Esophagus (tissue), 2 donors: Measurements from ENCODE around the gene FER. TPM values are rescaled to one million over a fixed set of nuclear protein-coding genes. Genes with fewer than 3 reads are reported as not detected.

Experiments
- H3K27ac ChIP-seq, 2 donors: one replicate each; pipeline ENCODE4 v1.5.1; 2013; ENCODE audit warnings: low read depth in 2 of 2, mild to moderate bottlenecking in 2 of 2, inconsistent platforms in 1 of 2, low read length in 1 of 2, moderate library complexity in 1 of 2
- H3K27me3 ChIP-seq, 2 donors: one replicate each; pipeline ENCODE4 v1.6.1; 2013; ENCODE audit warnings: low read length in 2 of 2, control low read depth in 1 of 2, mild to moderate bottlenecking in 1 of 2; ENCODE audit not compliant: insufficient read depth in 2 of 2, control insufficient read depth in 1 of 2
- H3K36me3 ChIP-seq, 2 donors: one replicate each; pipeline ENCODE4 v1.6.1; 2013; ENCODE audit warnings: low read length in 1 of 2; ENCODE audit not compliant: control insufficient read depth in 2 of 2, insufficient read depth in 2 of 2
- H3K4me1 ChIP-seq, 2 donors: one replicate each; pipeline ENCODE4 v1.6.1; 2013; ENCODE audit warnings: low read length in 1 of 2; ENCODE audit not compliant: control insufficient read depth in 2 of 2, insufficient read depth in 2 of 2
- H3K4me3 ChIP-seq, 2 donors: one replicate each; pipeline ENCODE4 v1.5.1; 2013; ENCODE audit warnings: low read length in 2 of 2, mild to moderate bottlenecking in 2 of 2, low read depth in 1 of 2, moderate library complexity in 1 of 2
- H3K9me3 ChIP-seq, 2 donors: one replicate each; pipeline ENCODE4 v1.6.1; 2013; ENCODE audit warnings: mild to moderate bottlenecking in 2 of 2, low read depth in 1 of 2, low read length in 1 of 2, moderate library complexity in 1 of 2; ENCODE audit not compliant: control insufficient read depth in 2 of 2, insufficient read depth in 1 of 2
- WGBS, 2 donors: extraction: QIAGEN DNeasy Blood & Tissue Kit; methylation state at CpG; one replicate each; pipeline ENCODE4 v1.1.7; 2013; 5-methylcytosine and 5-hydroxymethylcytosine counted together
- polyA plus RNA-seq, 2 donors: library from polyadenylated mRNA; stranded (reverse); fragments of 200-250 nt; gene quantifications; one replicate each; pipeline ENCODE4 v1.2.3, GENCODE V29; 2013
- donor health status: healthy with polysubstance abuse.
- donor health status: Bipolar disorder and iron deficiency.

Gene FER
- polyA plus RNA-seq, 2 donors: 3.2 to 5.1 TPM

DNA sequence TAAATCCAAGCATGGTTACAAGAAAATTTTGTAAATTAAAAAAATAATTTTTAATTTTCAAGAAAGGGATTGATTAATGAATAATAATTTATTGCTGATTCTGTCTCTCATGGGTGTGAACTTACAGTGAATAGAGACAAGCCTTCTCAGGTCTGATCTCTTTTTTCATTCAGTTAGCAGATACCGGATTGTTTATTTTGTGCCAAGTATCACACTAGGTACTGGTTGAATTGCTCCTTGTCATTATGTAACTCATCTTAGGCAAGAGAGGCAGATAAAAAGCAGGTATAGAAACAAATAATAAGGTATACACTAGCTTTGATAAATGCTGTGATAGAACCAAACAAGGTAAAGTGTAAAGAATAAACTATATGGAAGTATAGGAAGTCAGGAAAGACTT, 378.8 kb downstream of the FER start:
- no peaks in the 10 kb centered on the region for H3K4me1 ChIP-seq
- no peak overlapping the region for H3K27ac ChIP-seq
- H3K9me3 ChIP-seq: no peaks in the 10 kb centered on the region
- no peaks in the 10 kb centered on the region for H3K36me3 ChIP-seq
- 56% methylated on average over 1 of the region's 1 CpG for WGBS, 2 donors
- H3K4me3 ChIP-seq: no peak overlapping the region
- no peaks in the 10 kb centered on the region for H3K27me3 ChIP-seq

DNA sequence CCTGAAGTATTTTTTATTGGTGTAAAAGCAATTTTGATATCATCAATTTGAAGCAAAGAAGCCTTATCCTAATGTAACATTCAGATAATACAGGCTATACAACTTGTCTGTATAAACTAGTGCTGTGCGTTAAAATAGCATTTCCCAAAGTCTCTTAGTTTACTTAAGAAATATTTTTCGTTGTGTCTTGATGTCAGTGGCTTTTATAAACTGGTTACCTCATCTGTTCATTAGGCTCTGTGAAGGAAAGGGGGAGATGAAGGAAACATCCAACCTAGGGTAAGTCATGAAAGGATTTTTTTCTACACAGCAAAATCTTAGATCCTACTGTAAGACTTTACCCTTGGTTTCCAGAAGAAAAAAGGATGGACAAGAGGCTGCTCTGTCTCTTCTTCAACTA, 389.2 kb downstream of the FER start:
- Histone ChIP-seq H3K4me1 (no peaks in the 10 kb centered on the region), H3K27me3 (no peaks in the 10 kb centered on the region), H3K9me3 (no peaks in the 10 kb centered on the region), H3K4me3 (no peak overlapping the region), H3K27ac (no peak overlapping the region), H3K36me3 (no peaks in the 10 kb centered on the region)
- WGBS, 2 donors: 78 to 79% methylated on average over 2 of the region's 2 CpGs

DNA sequence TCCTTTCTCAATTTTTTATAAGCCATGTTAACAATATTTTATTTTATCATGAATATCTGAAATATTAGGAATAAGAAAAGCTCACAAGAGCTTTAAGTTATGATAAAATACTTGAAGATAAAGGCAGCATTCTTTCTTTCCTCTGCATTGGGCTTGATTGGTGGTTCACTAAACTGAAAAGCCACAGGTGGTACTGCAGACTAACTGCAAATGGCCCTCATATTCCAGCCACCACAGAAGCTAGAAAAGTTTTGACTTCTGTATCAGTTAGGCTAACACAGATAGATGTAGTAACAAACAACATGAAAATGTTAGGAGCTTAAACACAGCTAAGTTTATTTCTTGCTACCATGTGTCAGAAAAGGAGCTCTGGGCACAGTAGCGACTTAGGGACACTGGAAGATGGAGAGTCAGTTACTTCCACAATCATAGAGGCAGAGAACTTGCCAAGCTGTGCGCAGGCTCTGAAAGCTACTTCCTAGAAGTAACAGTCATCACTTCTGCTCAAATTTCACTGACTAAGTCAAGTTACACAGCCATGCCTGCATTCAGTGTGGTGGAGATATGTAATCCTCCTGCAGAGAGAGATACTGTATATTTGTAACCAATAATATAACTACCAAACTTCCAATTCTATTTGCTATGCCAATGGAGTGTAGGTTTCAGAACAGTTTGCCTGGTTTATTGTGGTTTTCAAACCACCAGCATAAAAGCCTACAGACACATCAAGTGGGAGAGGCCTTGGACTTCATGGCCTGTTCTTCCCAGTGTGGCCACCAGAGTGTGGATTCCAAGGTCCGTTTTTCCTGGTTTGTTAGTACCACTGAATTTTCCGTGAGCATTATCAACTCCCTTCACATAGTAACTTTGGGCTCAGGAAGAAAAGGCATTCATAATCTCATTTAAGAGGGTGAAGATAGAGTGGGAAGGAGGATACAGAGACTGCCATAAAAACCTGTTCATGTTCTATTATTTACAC, 393.8 kb downstream of the FER start:
- H3K4me3 ChIP-seq: no peak overlapping the region
- H3K36me3 ChIP-seq: no peaks in the 10 kb centered on the region
- no peak overlapping the region for H3K27ac ChIP-seq
- WGBS, 2 donors: 87 to 90% methylated on average over 4 of the region's 4 CpGs
- no peaks in the 10 kb centered on the region for H3K27me3 ChIP-seq
- no peaks in the 10 kb centered on the region for H3K9me3 ChIP-seq
- H3K4me1 ChIP-seq: no peaks in the 10 kb centered on the region

DNA sequence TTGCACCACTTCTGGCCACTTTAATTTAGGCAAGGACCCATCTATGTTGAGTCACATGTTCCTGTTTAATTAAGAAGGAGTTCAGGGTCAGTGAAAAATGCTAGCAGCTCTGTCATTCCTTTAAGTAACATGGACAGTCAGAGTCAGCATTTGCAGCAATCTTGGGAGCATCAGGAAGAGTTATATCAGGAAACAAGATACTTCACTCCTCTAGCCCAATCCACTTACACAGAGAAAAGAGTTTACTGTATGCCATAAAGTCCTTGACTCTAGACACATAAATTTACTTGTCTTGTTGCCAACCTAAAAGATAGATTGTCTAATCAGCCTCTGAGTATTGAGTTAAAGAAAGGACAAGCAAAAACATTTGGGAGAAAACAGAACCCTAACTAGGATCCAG, 395.3 kb downstream of the FER start:
- no peaks in the 10 kb centered on the region for H3K27me3 ChIP-seq
- H3K4me3 ChIP-seq: no peak overlapping the region
- H3K36me3 ChIP-seq: no peaks in the 10 kb centered on the region

DNA sequence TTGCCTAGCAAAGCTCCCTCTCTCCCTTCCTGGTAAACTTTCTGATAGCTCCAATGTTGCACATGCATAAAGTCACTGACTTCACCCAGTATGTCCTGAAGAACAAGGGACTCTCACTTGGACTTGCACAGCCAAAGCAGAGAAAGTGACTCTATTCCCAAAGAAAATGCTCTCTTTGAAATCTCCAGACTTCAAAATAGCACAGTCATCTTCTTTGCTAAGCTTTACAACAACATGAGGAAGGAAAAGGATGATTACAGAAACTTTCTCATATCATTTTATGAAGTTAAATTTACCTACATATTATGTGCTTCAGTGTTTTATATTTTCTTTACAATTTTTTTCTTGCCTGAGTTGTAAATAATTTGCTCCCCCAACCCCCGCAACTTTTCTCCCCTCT, 397.4 kb downstream of the FER start:
- H3K27me3 ChIP-seq: no peaks in the 10 kb centered on the region
- no peak overlapping the region for H3K4me3 ChIP-seq
- H3K9me3 ChIP-seq: no peaks in the 10 kb centered on the region
- H3K36me3 ChIP-seq: no peaks in the 10 kb centered on the region
- H3K27ac ChIP-seq: no peak overlapping the region
- H3K4me1 ChIP-seq: no peaks in the 10 kb centered on the region
- WGBS, 2 donors: 95 to 98% methylated on average over 1 of the region's 1 CpG

More for the DNA sequence above, 395.3 kb downstream of the FER start:
- Histone ChIP-seq H3K9me3 (no peaks in the 10 kb centered on the region), H3K4me1 (no peaks in the 10 kb centered on the region), H3K27ac (no peak overlapping the region)

DNA sequence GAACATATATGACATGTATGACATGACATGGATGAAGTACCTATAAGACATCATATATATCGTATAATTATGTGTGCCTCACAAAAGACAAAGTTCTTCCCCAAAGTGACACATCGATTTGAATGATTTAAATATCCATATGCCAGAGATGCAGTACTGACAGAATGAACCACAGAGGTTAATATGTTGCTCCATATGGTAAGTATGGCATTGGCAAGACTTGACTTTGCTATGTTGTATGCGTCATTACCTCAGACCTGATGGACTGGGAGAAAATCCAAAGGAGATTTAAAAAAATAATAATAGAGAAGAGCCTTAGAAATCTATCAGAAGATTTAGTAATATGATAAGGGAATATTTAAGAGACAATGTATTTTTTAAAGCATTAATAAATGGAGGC, 398.9 kb downstream of the FER start:
- Histone ChIP-seq H3K4me1 (no peaks in the 10 kb centered on the region), H3K36me3 (no peaks in the 10 kb centered on the region), H3K27me3 (no peaks in the 10 kb centered on the region), H3K9me3 (no peaks in the 10 kb centered on the region), H3K4me3 (no peak overlapping the region), H3K27ac (no peak overlapping the region)
- WGBS, 2 donors: 92 to 94% methylated on average over 3 of the region's 3 CpGs

DNA sequence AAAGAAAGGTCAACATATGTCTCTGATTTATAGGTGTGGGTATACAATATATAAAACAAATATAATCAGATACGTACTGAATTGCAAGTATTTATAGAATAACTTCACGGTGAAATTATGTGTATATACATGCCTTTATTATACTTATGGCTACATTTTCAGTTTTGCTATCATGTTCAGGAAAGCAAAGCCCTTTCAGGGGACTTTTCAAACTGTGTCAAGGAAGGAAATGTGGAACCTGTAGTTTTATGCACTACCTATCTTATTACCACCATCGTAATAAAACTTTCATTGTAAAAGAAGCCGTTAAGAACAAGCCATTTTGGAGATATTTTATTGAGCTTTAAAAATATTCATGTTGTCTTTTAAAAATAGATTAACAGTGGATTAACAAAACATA, 404.9 kb downstream of the FER start:
- Histone ChIP-seq H3K27me3 (no peaks in the 10 kb centered on the region), H3K4me1 (no peaks in the 10 kb centered on the region), H3K27ac (no peak overlapping the region), H3K9me3 (no peaks in the 10 kb centered on the region), H3K36me3 (no peaks in the 10 kb centered on the region), H3K4me3 (no peak overlapping the region)
- 92 to 96% methylated on average over 4 of the region's 4 CpGs for WGBS, 2 donors

DNA sequence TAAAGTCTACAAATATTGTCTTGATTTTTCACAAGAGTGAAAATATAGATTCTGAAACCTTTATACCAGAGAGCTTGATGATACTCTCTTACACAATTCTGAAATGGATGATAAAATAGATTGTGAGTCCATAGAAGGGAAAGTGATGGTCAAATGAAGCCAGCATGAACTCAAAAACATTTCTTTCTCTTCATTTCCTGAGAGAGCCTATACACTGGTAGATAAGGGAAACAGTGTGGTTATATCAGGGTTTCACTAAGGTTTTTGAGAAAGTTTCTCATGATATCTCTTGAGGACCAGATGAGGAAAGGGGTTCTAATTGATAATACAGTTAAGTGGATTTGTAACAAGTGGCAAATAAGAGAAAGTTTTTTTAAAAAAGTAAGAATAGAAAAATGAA, 407.9 kb downstream of the FER start:
- no peaks in the 10 kb centered on the region for H3K36me3 ChIP-seq
- no peak overlapping the region for H3K4me3 ChIP-seq
- no peaks in the 10 kb centered on the region for H3K27me3 ChIP-seq
- H3K9me3 ChIP-seq: no peaks in the 10 kb centered on the region
- no peak overlapping the region for H3K27ac ChIP-seq
- H3K4me1 ChIP-seq: no peaks in the 10 kb centered on the region

DNA sequence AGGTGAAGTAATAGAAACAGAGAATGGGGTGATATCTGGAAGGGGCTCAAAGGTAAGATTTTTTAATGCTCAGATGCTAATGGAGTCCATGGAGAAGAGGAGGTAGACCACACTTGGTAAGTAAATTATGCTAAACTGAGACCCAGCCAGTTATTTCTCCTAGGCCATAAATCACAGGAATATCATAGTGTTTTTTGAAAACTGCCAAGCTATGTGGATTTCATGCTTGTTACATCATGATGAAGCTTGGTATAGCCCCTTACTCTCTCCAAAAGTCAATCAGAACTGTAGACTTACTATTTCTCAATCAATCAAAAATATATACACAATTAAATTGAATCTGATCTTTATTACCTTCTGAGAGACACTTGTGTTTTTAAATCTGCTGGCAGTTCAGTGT, 409.2 kb downstream of the FER start:
- Histone ChIP-seq H3K36me3 (no peaks in the 10 kb centered on the region), H3K27me3 (no peaks in the 10 kb centered on the region), H3K27ac (no peak overlapping the region), H3K9me3 (no peaks in the 10 kb centered on the region), H3K4me3 (no peak overlapping the region), H3K4me1 (no peaks in the 10 kb centered on the region)

DNA sequence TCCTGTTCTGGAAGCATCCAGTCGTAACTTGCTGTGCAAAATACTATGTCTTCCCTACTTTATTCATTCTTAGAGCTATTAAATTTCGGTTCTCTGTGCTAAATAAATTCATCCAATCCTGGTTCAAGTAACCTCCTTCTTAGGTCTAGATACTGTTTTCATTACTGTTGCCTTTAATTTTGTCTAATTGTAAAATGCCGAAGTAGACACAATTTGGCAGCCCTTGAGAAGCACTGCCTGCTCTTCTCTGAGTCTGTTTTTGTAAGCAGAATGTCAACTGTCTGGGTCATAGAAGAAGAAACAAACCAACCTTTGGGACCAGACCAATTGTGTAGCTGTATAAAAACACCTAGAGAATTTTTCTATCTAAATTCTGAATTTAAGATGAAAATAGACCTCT, 412.8 kb downstream of the FER start:
- Histone ChIP-seq H3K9me3 (no peaks in the 10 kb centered on the region), H3K27ac (no peak overlapping the region), H3K36me3 (no peaks in the 10 kb centered on the region), H3K27me3 (no peaks in the 10 kb centered on the region), H3K4me3 (no peak overlapping the region), H3K4me1 (no peaks in the 10 kb centered on the region)
- WGBS, 2 donors: 92 to 93% methylated on average over 3 of the region's 3 CpGs
